ENCODE data around the gene SH3RF1. TPM values are rescaled to one million over a fixed set of nuclear protein-coding genes. Genes with fewer than 3 reads are reported as not detected.

The SH3RF1 gene
- total RNA-seq, 2 donors from 2014 or later: 37.6 to 68.8 TPM

DNA sequence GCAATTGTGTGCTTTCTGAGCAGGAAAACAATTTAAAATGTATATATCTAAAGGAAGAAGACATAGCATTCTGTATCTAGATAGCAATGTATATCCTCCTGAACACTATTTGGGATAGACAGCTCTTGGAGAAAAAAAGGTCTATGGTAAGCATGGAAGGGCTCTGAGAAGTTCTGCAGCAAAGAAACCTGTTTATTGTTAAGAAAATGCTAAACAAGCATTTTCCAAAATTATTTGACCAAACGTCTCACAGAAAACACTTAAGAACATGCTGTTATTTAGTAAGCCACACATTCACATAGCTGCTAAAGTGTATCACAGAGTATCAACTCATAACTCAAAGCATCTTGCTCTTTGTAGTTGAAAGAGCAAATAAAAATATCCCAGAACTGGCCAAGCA, 67.9 kb downstream of the SH3RF1 start:
- H3K4me3 ChIP-seq (ENCODE audit: low read length): no peak overlapping the region
- WGBS, 2 experiments (ENCODE audit: insufficient coverage in 1 of 2, insufficient read length in 1 of 2): 79 to 88% methylated on average over 1 of the region's 1 CpG
- no peak for TF ChIP-seq CTCF (conservative IDR thresholded peaks at IDR 0.05)
- H3K27me3 Mint-ChIP-seq (ENCODE audit: insufficient read depth): no peaks in the 10 kb centered on the region
- H3K27me3 ChIP-seq (ENCODE audit: control insufficient read depth, insufficient read depth, low read length, poor library complexity, severe bottlenecking): no peaks in the 10 kb centered on the region
- no peaks in the 10 kb centered on the region for H3K36me3 Mint-ChIP-seq (ENCODE audit: low read depth)
- H3K4me1 Mint-ChIP-seq: peaks cover 48% of the 10 kb centered on the region
- H3K27ac Mint-ChIP-seq: no peak overlapping the region
- no peak for DNase-seq
- no peak overlapping the region for H3K4me3 Mint-ChIP-seq
- H3K27ac ChIP-seq (ENCODE audit: low read depth, low read length): no peak overlapping the region
- H3K9me3 Mint-ChIP-seq: no peaks in the 10 kb centered on the region
- no peak overlapping the region for H3K9ac ChIP-seq (ENCODE audit: extremely low read depth, low read length, poor library complexity, severe bottlenecking)
- peaks cover 9% of the 10 kb centered on the region for H3K36me3 ChIP-seq (ENCODE audit: control insufficient read depth, insufficient read depth, low read length)
- no peaks in the 10 kb centered on the region for H3K9me3 ChIP-seq (ENCODE audit: control insufficient read depth, low read length)
- H3K4me1 ChIP-seq (ENCODE audit: control insufficient read depth, insufficient read depth, low read length): peaks cover 25% of the 10 kb centered on the region

GRCh38 chr4:169202145-169202699, 68.5 kb downstream of the SH3RF1 start:
- peak overlapping the region; percentile 56 for H3K27ac Mint-ChIP-seq
- no peak overlapping the region for H3K9ac ChIP-seq (ENCODE audit: extremely low read depth, low read length, poor library complexity, severe bottlenecking)

GRCh38 chr4:169201222-169202144, 69.3 kb downstream of the SH3RF1 start:
- H3K4me3 Mint-ChIP-seq: peak overlapping the region; percentile 8
- TF ChIP-seq CTCF (conservative IDR thresholded peaks at IDR 0.05): no peak
- WGBS, 2 experiments (ENCODE audit: insufficient coverage in 1 of 2, insufficient read length in 1 of 2): 80 to 81% methylated on average over 2 to 5 of the region's 5 CpGs
- Histone ChIP-seq H3K4me3 (ENCODE audit: low read length) (peak overlapping the region; percentile 54), H3K4me1 (ENCODE audit: control insufficient read depth, insufficient read depth, low read length) (peaks cover 21% of the 10 kb centered on the region), H3K36me3 (ENCODE audit: control insufficient read depth, insufficient read depth, low read length) (peaks cover 4% of the 10 kb centered on the region), H3K9ac (ENCODE audit: extremely low read depth, low read length, poor library complexity, severe bottlenecking) (no peak overlapping the region), H3K27ac (ENCODE audit: low read depth, low read length) (peak overlapping the region; percentile 3), H3K27me3 (ENCODE audit: control insufficient read depth, insufficient read depth, low read length, poor library complexity, severe bottlenecking) (no peaks in the 10 kb centered on the region), H3K9me3 (ENCODE audit: control insufficient read depth, low read length) (no peaks in the 10 kb centered on the region)
- H3K27me3 Mint-ChIP-seq (ENCODE audit: insufficient read depth): no peaks in the 10 kb centered on the region
- H3K27ac Mint-ChIP-seq: peak overlapping the region; percentile 56
- H3K9me3 Mint-ChIP-seq: no peaks in the 10 kb centered on the region
- peaks cover 45% of the 10 kb centered on the region for H3K4me1 Mint-ChIP-seq
- DNase-seq: no peak
- H3K36me3 Mint-ChIP-seq (ENCODE audit: low read depth): peaks cover 1% of the 10 kb centered on the region

More at GRCh38 chr4:169202145-169202699, 68.5 kb downstream of the SH3RF1 start:
- Mint-ChIP-seq H3K4me1 (peaks cover 45% of the 10 kb centered on the region), H3K9me3 (no peaks in the 10 kb centered on the region), H3K36me3 (ENCODE audit: low read depth) (no peaks in the 10 kb centered on the region), H3K27me3 (ENCODE audit: insufficient read depth) (no peaks in the 10 kb centered on the region), H3K4me3 (no peak overlapping the region)
- Histone ChIP-seq H3K36me3 (ENCODE audit: control insufficient read depth, insufficient read depth, low read length) (peaks cover 4% of the 10 kb centered on the region), H3K4me3 (ENCODE audit: low read length) (no peak overlapping the region), H3K9me3 (ENCODE audit: control insufficient read depth, low read length) (no peaks in the 10 kb centered on the region), H3K27me3 (ENCODE audit: control insufficient read depth, insufficient read depth, low read length, poor library complexity, severe bottlenecking) (no peaks in the 10 kb centered on the region), H3K4me1 (ENCODE audit: control insufficient read depth, insufficient read depth, low read length) (peaks cover 21% of the 10 kb centered on the region), H3K27ac (ENCODE audit: low read depth, low read length) (peak overlapping the region; percentile 16)
- no peak for DNase-seq
- WGBS, 2 experiments (ENCODE audit: insufficient coverage in 1 of 2, insufficient read length in 1 of 2): 63 to 67% methylated on average over 3 of the region's 3 CpGs
- TF ChIP-seq CTCF (conservative IDR thresholded peaks at IDR 0.05): no peak

All from endodermal cell (in vitro differentiated cells).